Activated T-cell treated with anti-CD3 and anti-CD28 coated beads, Interleukin-2, amount 50 U/mL, for 72 hours (primary cell): ENCODE data around the gene CIRBP. TPM values are rescaled to one million over a fixed set of nuclear protein-coding genes. Genes with fewer than 3 reads are reported as not detected.
"Not testable (repeated sequence)": the region's sequence is repeated elsewhere in the genome, so short reads cannot be mapped to it uniquely, and the experiment has no call there.

Source experiments
- ATAC-seq, 2 donors: fragments of 150-1000 bp; cut with Tn5 transposase; replicated peaks in 1 of 2; 2 replicates each; pipeline ENCODE4 v1.10.0; 2021; ENCODE audit warnings: moderate library complexity in 2 of 2, mild to moderate bottlenecking in 1 of 2
- DNase-seq, 2 donors: peaks; one replicate each; pipeline ENCODE4 v3.0.0; 2021 to 2022; ENCODE audit warnings: mixed read lengths in 1 of 2
- H3K27ac Mint-ChIP-seq: one replicate; pipeline ENCODE4 v1.8.0; 2022; ENCODE audit warnings: mild to moderate bottlenecking, moderate library complexity, mixed read lengths
- H3K27me3 Mint-ChIP-seq: one replicate; pipeline ENCODE4 v1.8.0; 2022; ENCODE audit warnings: low read depth, mixed read lengths
- H3K36me3 Mint-ChIP-seq, 2 donors: one replicate each; pipeline ENCODE4 v1.8.0; 2022; ENCODE audit warnings: mixed read lengths in 2 of 2, mild to moderate bottlenecking in 1 of 2; ENCODE audit not compliant: insufficient read depth in 2 of 2
- H3K4me1 Mint-ChIP-seq: one replicate; pipeline ENCODE4 v1.8.0; 2022; ENCODE audit warnings: low read depth, mixed read lengths
- H3K4me3 Mint-ChIP-seq, 2 donors: one replicate each; pipeline ENCODE4 v1.8.0; 2022; ENCODE audit warnings: mild to moderate bottlenecking in 2 of 2, mixed read lengths in 2 of 2, moderate library complexity in 2 of 2
- H3K9me3 Mint-ChIP-seq, 2 donors: one replicate each; pipeline ENCODE4 v1.8.0; 2022; ENCODE audit warnings: mixed read lengths in 2 of 2
- total RNA-seq, 2 donors: library from RNA; stranded (reverse); gene quantifications; one replicate each; pipeline ENCODE4 v1.2.3, GENCODE V29; 2022

The CIRBP gene
- total RNA-seq, 2 donors from 2014 or later: 400 to 456 TPM

DNA sequence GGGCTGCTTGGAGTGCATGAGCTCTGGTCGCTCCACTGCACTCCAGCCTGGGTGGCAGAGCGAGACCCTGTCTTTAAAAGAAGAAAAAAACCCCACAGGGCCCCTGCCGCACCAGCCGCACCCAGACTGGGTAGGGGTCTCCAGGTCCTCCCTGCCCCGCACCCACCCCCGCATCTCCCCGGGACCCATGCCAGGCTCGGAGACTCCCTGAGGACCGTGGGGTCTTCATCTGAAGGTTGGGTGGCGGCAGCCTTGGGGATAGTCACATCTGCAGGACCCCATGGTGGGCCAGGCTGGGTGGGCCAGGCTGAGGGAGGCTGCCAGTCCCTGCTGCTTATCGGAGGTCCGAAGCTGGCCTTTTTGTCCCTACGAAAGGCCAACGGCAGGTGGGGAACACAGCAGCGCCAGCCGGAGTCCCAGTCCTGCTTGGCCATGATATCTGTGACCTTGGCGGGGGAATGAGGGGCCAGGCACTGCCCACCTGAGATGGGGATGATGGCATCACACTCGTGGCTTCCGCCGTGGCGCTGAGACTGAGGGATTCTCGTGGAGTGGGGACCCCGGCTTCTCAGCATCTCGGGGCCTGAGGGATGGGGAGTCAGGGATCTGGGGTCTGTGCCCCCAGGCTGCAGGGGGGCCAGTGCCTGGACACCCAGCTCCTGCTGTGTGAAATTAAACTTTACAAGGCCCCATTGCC lies 27.6 kb downstream of the CIRBP start:
- Mint-ChIP-seq H3K36me3 (no peaks in the 10 kb centered on the region), H3K9me3 (no peaks in the 10 kb centered on the region), H3K4me3 (no peak overlapping the region), H3K27me3 (no peaks in the 10 kb centered on the region), H3K27ac (no peak overlapping the region), H3K4me1 (peaks cover 6% of the 10 kb centered on the region)
- DNase-seq (no peak), ATAC-seq (no peak)

DNA sequence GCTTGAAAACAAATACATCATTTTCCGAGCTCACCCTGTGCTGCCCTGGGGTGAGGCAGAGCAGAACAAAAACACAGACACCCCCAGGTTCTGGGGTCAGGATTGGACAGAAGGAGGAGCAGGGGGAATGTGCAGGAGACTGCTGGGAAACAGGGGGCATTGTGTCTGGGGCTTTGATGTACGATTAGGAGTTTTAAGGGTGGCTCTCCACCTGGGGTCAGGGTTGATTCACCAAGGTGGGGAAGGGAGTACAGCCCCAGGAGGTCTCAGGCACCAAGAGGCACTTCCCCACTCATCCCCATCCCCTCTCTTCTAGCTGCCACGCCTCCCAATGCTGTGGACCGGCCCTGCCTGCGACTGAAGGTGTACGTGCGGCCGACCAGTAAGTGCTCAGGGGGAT lies 29.1 kb downstream of the CIRBP start:
- no peaks in the 10 kb centered on the region for H3K9me3 Mint-ChIP-seq
- H3K27me3 Mint-ChIP-seq: no peaks in the 10 kb centered on the region
- no peaks in the 10 kb centered on the region for H3K36me3 Mint-ChIP-seq
- no peak for ATAC-seq
- H3K4me3 Mint-ChIP-seq: no peak overlapping the region
- H3K27ac Mint-ChIP-seq: no peak overlapping the region
- no peak for DNase-seq
- H3K4me1 Mint-ChIP-seq: peaks cover 6% of the 10 kb centered on the region

DNA sequence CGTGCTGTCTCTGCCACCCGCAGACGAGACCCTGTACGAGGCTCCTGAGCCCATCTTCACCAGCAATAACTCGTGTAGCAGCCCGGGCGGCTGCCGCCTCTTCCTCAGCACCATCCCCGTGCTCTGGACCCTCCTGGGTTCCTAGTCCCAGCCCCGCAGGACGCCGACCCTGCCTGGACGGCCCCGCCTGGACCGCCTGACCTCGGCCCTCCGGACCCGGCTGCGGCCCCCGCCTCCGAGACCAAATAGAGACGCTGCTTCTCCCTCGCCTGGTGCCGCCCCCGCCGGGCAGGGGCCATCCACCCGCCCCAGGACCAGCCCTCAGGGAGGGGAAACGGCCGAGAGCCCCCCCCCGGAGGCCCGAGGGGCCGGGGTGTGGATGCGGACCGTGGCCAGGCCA lies 30.7 kb downstream of the CIRBP start:
- H3K9me3 Mint-ChIP-seq: no peaks in the 10 kb centered on the region
- DNase-seq: no peak
- H3K36me3 Mint-ChIP-seq: no peaks in the 10 kb centered on the region
- H3K27me3 Mint-ChIP-seq: no peaks in the 10 kb centered on the region
- H3K27ac Mint-ChIP-seq: no peak overlapping the region
- peaks cover 2% of the 10 kb centered on the region for H3K4me1 Mint-ChIP-seq
- ATAC-seq: no peak
- no peak overlapping the region for H3K4me3 Mint-ChIP-seq

DNA sequence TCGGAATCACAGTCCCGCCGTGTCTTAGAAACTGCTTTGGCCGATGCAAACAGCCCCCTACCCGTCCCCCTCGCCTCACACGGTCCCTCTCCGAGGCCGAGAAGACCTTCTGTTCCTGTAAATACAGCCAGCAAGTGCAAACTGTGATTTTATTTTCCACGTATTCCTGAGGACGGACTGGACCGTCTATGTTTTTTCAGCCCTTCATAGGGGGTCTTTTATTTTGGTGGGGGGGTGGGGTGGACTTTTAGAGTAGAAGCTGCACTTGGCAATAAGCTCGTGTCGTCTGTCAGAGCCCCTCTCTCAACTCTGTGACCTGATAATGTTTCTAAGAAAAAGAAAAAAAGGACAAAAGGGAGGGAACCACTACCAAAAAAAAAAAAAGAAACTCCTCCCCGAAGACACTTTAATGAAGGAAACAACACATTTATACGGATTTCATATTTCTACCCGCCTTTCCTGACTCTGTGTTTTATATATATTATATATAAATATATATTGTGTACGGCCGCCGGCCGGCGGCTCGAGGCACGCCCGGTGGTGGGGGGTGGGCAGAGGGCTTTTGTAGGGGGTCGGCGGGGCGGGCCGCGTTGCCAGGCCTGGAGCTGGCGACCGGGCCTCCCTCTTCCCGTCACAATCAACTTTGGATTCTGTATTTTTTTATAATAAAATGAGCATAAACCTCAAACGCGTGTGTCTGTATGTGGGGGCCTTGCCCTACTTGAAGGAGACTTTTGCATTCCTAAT lies 31.8 kb downstream of the CIRBP start:
- H3K9me3 Mint-ChIP-seq: no peaks in the 10 kb centered on the region
- no peaks in the 10 kb centered on the region for H3K36me3 Mint-ChIP-seq
- H3K4me1 Mint-ChIP-seq: no peaks in the 10 kb centered on the region
- no peak overlapping the region for H3K27ac Mint-ChIP-seq
- no peak overlapping the region for H3K4me3 Mint-ChIP-seq
- no peaks in the 10 kb centered on the region for H3K27me3 Mint-ChIP-seq
- ATAC-seq (no peak), DNase-seq (no peak)

DNA sequence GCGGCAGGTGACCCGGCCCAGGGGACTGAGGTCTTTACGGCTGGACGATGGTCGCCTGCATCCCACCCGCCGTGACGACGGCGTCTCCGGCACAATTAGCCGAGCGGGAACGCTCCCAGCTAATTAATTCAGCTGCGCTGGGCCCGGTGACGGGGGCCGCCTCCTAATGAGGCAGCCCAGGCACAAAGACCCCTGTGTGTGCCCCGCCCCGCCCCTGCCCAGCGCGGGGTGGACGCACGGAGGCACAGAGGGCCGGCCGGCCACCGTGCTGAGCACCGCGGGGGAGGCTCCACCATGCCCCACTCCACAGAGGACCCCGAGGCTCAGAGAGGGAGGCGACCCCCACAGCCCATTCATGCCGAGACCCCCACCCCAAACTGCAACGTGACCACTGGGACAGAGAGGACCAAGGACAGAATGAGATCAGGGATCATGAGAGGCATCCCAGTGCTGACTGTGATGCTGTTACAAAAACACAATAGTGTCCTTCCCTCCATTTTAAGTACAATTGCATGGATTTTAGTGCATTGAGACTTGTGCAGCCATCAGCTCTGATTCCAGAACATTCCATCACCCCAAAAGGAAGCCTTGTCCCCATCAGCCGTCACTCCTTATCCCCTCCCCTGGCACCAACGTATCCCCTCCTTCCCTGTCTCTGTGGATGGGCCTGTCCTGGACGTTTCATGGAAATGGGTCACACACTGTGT lies 33.6 kb downstream of the CIRBP start:
- ATAC-seq: no peak
- Mint-ChIP-seq H3K4me1 (no peaks in the 10 kb centered on the region), H3K9me3 (no peaks in the 10 kb centered on the region), H3K27ac (no peak overlapping the region), H3K27me3 (no peaks in the 10 kb centered on the region), H3K4me3 (no peak overlapping the region), H3K36me3 (no peaks in the 10 kb centered on the region)
- DNase-seq: no peak

DNA sequence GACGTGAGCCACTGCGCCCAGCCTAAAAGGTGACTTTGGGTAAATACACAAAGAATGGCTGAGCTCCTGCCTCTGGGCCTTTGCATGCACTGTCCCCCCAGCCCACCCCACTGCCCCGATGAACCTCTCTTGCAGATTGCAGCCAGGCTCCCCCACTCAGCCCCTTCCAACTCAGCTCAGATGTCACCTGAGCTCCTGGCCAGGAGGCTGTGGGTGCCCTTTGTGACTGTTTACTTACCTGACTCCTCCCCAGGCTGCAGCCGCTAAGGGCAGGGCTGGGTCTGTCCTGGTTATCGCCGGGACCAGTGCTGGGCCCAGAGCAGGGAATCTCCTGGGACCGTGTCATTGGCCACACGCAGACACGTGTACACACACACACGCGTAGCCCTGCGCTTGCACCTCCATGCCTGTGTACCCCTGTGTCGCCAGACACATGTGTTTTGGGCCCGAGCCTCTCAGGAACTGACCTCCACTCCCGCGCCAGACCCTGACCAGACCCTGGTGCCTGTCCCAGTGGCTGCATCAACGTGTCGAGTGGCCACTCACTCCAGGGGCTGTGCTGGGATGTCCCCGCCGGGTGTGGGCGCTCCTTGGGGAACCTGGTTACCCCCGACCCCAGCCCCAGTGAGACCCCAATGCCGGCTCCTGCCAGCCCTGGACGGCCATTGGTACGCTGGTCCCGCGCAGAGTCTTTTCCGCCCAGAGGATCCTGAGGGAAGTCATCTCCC lies 35.2 kb downstream of the CIRBP start:
- Mint-ChIP-seq H3K4me1 (no peaks in the 10 kb centered on the region), H3K4me3 (no peak overlapping the region), H3K27ac (no peak overlapping the region), H3K36me3 (no peaks in the 10 kb centered on the region), H3K9me3 (no peaks in the 10 kb centered on the region), H3K27me3 (no peaks in the 10 kb centered on the region)
- ATAC-seq (no peak), DNase-seq (no peak)

DNA sequence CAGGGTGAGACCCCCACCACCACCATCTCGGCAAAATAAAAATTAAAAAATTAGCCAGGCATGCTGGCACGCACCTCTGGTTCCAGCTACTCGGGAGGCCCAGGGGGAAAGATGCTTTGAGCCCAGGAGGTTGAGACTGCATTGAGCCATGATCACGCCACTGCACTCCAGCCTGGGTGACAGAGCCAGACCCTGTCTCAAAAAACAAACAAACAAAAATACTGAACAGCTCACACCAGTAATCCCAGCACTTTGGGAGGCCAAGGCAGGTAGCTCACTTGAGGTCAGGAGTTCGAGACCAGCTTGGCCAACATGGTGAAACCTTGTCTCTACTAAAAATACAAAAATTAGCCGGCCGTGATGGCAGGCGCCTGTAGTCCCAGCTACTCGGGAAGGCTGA lies 36.2 kb downstream of the CIRBP start:
- H3K4me3 Mint-ChIP-seq, H3K9me3 Mint-ChIP-seq, H3K36me3 Mint-ChIP-seq, H3K27ac Mint-ChIP-seq, H3K4me1 Mint-ChIP-seq, ATAC-seq, H3K27me3 Mint-ChIP-seq, DNase-seq: not testable (repeated sequence)

DNA sequence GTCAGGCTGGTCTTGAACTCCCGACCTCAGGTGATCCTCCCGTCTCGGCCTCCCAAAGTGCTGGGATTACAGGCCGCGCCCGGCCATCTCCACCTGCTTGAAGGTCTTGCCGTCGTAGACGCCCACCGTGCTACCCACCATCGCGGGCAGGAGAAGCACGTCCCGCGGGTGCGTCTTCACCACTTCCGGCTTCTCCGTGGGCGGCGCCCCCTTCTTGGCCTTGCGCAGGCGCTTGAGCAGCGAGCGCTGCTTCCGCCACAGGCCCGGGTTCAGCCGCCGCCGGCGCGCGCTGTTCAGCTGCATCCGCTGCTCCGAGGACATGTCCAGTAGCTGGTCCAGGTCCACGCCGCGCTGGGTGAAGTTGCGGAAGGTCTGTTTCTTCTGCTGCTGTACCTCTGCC lies 38.2 kb downstream of the CIRBP start:
- H3K27ac Mint-ChIP-seq: no peak overlapping the region
- ATAC-seq (no peak), DNase-seq (peak in 1 of 2 donors; percentile 34)
- H3K9me3 Mint-ChIP-seq: no peaks in the 10 kb centered on the region
- H3K4me1 Mint-ChIP-seq: no peaks in the 10 kb centered on the region
- H3K36me3 Mint-ChIP-seq: no peaks in the 10 kb centered on the region
- H3K4me3 Mint-ChIP-seq: peak overlapping the region in 1 of 2 donors; percentile 53
- H3K27me3 Mint-ChIP-seq: no peaks in the 10 kb centered on the region

DNA sequence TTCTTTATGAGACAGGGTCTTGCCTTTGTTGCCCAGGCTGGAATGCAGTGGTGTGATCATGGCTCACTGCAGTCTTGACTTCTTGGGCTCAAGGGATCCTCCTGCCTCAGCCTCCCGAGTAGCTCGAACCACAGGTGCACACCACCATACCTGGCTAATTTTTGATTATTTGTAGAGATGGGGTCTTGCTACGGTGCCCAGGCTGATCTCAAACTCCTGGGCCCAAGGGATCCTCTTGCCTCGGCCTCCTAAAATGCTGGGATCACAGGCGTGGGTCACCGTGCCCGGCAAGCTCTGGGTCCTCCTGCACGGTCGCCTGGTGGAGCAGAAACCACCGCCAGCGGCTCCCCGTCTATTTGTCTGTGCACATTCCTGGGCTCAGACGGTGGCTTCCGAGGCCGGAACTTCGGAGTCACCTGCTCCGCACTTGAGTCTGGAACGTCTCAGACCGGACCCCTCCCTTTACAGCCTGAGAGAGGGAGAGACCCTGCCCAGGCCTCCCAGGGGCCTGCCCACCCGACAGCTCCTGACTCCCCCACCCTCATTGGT lies 38.7 kb downstream of the CIRBP start:
- DNase-seq (no peak), ATAC-seq (no peak)
- Mint-ChIP-seq H3K4me1 (no peaks in the 10 kb centered on the region), H3K9me3 (no peaks in the 10 kb centered on the region), H3K4me3 (peak overlapping the region in 1 of 2 donors; percentile 53), H3K27ac (no peak overlapping the region), H3K36me3 (no peaks in the 10 kb centered on the region), H3K27me3 (no peaks in the 10 kb centered on the region)

DNA sequence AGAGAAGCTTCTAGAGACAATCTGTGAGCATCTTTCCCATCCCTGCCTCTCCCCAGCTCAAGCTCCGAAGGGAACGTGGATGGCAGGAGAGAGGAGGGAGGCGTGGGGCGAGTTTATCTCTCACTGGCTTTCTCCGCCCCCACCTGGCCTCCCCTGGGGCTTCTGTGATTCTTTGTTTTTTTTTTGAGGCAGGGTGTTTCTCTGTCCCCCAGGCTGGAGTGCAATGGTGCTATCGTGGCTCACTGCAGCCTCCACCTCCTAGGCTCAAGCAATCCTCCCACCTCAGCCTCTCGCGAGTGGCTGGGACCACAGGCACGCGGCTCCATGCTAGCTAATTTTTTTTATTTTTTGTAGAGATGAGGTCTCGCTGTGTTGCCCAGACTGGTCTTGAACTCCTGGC lies 39.6 kb downstream of the CIRBP start:
- Mint-ChIP-seq H3K27ac (no peak overlapping the region), H3K27me3 (no peaks in the 10 kb centered on the region), H3K4me1 (no peaks in the 10 kb centered on the region), H3K36me3 (no peaks in the 10 kb centered on the region), H3K4me3 (no peak overlapping the region), H3K9me3 (no peaks in the 10 kb centered on the region)
- ATAC-seq: no peak
- no peak for DNase-seq

DNA sequence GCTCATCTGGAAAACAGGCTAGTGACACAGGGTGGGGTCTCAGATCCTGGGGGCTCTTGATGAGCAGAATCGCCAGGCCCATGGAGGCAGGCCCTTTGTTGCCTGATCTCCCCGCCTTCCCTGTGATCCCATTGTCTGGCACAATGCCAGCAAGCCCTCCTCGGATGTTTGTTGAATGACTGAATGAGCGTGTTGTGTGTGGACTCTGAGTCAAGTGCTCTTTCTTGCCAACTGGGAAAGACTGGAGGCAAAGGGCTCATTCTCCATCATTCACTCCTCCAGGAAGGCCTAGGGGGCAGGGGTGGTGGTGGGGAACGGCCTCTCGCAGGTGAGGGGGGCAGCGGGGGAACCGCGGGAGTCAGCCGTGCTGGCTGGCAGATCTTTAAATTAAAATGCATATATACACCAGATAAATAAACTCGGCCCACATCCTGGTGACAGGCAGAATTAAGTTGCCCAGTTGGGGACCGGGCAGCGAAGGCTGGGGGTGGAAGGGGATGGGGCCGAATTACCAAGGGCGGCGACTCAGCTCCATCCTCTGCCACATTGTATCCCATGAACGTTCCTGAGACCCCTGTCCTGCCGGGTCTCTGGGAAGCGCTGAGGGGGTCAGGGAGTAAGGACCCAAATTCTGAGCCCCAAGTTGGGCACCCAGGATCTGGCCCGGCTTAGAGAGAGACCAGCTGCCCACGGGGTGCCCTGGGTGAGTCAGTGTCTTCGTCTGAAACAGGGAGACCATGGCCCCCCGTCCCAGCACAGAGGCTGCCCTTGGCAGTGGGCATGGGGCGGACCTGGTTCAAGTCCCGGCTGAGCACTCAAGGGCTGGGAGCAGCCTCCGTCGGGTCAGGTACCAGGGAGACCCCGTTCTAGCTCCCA lies 41.1 kb downstream of the CIRBP start:
- H3K4me1 Mint-ChIP-seq: no peaks in the 10 kb centered on the region
- no peak overlapping the region for H3K4me3 Mint-ChIP-seq
- ATAC-seq (no peak), DNase-seq (no peak)
- H3K27ac Mint-ChIP-seq: no peak overlapping the region
- no peaks in the 10 kb centered on the region for H3K36me3 Mint-ChIP-seq
- H3K27me3 Mint-ChIP-seq: peaks cover 4% of the 10 kb centered on the region
- no peaks in the 10 kb centered on the region for H3K9me3 Mint-ChIP-seq

DNA sequence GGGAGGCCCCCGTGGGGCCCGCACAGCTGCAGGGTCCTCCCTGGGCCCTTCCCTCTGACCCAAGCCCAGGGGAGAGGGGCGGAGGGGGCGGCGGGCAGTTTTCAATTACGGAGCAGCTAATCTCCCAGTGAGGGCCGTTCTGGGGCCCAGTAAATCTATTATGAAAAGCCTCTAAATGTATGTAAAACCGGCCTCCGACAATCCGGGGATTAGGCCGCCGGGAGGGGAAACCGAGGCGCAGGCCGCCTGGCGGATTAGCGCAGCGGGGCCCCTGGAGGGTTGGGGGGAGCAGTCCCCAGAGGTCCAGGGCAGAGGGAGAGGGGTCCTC lies 41.7 kb downstream of the CIRBP start:
- H3K4me1 Mint-ChIP-seq: no peaks in the 10 kb centered on the region
- ATAC-seq: no peak

More for the DNA sequence above, 41.7 kb downstream of the CIRBP start:
- peaks cover 5% of the 10 kb centered on the region for H3K27me3 Mint-ChIP-seq
- H3K9me3 Mint-ChIP-seq: no peaks in the 10 kb centered on the region
- H3K4me3 Mint-ChIP-seq: no peak overlapping the region
- H3K36me3 Mint-ChIP-seq: no peaks in the 10 kb centered on the region
- H3K27ac Mint-ChIP-seq: no peak overlapping the region
- no peak for DNase-seq
